Activated CD4-positive, alpha-beta T cell treated with anti-CD3 and anti-CD28 coated beads for 48 hours (primary cell): ENCODE data around the gene CFAP73.
"Not testable (repeated sequence)": the region's sequence is repeated elsewhere in the genome, so short reads cannot be mapped to it uniquely, and the experiment has no call there.

Experiments used
- DNase-seq: peaks from one replicate; pipeline ENCODE4 v3.0.0-alpha.2; 2020

CFAP73 gene

DNA sequence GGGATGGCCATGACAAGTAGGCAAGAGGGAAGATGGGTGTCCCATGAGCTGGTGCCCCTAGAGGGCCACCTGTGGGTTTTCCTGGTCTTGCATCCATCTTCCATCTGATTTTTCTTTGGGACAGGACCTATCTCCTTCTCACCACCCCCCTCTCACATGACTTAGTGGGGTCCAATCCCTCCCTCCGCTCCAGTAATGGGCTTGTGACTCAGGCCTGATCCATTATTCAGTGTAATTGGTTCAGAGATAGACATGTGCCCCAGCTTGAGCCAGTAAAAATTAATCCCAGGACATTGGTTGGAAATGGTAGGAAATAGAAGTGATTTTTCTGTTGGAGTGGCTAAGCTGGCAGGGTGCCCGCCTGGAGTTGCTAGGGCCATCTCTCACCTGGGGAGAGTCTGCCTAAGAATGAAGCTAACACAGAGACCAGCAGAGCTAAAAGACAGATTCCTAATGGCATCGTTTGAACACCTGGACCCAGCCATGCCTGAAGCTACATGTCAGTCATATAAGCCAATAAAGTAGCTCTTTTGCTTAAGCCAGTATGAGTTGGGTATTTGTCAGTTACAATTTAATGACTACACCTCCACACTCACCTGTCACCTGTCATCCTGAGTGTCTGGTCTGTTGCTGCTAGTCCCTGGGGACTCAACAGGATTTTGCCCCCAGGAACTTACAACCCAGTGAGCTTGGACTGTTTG is 28.7 kb upstream of the CFAP73 start:
- no peak for DNase-seq

DNA sequence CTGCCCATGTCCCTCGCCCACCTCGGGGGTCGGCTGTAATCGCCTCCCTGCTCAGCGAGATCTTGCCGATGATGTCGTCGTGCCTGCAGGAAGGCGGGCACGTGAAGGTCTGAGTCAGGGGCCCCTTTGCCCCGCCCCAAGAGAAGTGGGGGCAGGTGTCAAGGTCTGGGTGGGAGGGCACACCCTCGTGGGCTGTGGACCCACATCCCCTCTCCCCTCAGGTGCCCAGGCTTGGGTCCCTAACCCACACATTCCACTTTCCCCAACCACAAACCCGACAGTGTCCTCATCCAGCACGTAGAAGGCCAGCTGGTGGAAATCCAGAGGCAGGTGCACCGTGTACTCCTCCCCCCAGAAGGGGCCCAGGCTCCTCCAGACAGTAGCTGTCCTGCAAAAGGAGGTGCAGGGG is 21.7 kb upstream of the CFAP73 start:
- DNase-seq, result no peak

DNA sequence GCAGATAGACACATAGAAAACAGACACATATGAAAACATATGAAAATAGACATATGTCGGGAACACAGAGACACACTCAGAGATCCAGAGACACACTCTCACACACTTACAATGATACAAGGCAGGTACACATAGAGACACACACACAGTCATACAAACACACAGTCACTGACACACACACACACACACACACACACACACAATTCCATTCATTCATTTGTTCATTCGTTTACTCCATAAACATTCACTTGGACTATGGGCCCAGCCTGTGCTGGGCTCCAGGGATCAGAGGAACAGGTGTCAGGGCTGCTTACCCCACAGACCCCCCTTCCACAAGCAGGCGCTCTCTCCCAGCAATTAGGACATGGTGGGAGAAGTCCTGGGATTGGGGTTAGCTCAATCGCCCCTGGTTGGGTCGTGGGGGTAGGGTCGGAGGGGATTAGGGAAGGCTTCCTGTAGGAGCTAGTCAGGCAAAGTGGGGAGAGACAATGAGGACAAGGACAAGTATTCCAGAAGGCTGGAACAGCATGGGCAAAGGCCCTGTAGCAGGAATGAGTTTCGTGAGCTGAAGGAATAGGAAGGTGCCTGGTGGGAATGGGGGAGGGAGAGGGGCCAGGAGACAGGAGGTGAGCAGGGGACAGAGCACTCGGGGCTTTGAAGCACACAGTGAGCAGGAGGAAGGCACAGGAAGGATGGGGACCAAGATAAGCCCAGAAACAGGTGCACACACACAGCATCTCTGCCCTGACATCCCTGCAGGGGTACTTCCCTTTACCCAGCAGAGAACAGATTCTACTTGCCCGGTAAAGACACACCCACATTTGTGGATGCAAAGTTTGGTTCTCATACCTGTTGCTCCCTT is 20.5 kb upstream of the CFAP73 start:
- DNase-seq, result no peak

DNA sequence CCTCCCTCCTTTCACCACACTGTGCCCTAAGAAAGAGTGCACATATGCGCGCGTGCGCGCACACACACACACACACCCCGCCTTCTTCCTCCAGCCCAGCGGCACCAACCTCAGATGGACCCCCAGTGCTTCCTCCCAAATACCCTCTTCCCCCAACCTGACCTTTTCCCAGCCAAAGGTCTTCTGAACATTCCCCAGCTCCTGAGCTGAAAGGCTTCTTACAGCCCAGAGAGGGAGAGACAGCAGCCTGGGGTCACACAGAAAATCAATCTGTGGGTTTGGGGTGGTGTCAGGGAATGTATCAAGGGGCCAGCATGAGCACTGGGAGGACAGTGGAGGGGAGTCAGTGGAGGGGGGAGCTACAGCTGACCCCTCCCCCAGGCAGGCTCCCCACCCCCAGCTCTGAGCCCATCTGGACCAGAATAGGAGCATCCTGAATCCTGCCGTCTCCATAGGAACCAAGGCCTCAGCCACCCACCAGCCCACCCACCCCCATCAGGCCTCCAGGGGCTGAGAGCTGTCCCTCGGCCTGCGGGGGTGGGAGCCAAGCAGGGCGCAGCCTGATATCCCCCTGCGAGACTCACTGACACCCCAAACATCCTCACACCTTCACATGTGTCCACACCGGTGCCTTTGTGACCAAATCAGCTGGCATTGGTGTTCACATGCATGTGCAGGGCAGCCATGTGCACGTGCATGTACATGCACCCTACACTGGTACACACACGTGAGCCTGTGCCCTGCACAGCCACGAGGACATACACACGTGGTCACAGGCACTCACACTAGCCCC is 19.7 kb upstream of the CFAP73 start:
- DNase-seq, result no peak

DNA sequence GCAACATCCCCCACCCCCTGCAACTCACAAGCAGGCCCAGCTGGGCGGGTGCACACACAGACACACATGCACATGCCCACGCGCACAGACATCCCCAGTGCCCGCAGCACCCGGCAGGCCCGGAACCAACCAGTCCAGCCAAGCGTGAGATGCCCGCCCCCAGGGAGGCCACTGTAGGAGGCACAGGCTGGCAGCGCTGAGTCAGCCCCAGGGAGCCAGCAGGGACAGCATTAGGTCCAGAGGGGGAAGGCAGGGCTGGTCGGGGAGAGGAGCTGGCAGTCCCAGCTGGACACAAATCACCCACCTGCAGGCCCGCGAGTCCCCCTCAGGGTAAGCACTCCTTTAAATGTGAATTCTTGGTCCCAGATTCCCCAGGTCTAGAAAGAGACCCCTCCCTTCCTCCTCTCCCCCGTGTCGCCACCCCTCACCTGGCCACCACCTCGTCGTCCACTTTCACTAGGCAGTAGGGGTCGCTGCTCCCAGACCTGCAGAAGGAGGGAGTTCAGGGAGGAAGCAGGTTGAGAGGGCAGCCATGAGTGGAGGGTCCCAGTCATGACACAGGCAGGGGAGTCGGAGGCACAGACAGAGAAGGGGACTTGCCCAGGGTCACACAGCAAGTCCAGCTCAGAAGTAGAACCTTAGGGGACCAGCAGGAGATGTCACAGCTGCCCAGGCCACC is 18.9 kb upstream of the CFAP73 start:
- no peak for DNase-seq

DNA sequence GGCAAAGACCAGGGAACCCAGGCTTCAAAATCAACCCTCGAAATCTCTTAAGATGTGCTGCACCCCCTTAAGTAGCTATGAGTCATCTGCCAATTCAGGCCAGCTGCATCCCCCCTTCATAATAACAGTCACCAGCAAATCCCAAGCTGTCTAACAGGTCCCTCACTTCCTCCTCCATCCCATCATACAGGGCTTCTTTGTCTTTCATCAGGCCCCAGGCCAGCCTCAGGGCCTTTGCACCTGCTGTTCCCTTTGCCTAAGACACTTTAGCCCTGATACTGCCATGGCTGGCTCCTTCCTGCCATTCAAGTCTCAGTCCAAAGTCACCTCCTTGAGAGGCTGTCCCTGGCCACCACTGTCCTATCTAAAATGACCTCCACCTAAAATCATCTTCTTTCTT is 18.0 kb upstream of the CFAP73 start:
- DNase-seq, result no peak

DNA sequence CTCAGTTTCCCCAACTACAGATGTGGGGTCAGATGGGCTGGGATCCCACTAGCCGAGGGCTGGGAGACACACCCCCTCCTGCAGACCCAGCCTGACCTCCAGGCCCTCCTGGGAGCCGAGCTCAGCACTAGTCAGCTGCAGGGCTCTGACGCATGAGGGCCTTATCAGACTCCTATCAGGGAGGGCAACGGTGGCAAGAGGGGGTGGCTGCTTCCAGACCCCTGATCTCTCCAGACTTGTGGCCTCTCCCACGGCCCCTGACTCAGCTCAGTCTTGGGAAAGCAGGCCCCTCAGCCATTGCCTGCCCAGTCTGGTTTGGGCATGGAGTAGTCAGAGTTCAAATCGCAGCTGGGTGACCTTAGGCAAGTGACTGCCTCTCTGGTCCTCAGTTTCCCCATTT is 16.5 kb upstream of the CFAP73 start:
- no peak for DNase-seq

DNA sequence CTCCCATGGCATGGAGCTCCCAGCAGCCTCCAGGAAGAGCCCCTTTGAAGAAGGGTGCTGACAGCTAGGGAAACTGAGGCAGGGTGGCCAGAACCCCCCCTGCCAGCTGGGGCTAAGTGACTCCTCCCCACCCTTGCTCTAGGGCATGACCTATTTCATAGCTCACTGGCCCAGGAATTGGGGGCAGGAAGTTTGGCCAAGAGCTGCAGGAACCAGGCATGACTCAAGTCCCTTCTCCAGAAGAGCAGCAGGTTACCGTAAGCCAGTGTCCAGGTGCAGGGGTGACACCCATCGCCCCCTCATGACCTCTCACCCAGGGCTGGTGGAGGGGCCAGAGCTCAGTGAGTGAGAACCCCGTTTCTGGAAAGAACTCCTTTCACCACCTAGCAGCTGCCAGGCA is 15.9 kb upstream of the CFAP73 start:
- DNase-seq, result no peak

DNA sequence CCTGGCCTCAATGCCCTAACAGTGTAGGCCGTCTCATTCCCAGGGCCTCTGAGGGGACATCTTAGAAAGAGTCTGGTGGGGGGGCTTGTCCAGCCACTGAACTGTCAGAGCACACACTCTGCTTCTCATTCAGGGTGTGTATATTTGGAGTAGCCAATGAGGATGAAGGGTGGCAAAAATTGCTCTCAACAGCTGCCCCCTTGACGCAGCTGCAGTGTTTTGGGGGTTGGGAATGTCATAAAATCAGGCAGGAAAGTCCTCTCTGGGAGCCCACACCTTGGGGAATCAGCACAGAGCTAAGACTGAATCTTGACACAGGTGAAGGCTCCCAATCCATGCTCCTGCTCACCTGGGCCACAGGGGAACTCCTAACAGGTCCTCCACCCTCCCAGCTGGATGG is 15.5 kb upstream of the CFAP73 start:
- no peak for DNase-seq

DNA sequence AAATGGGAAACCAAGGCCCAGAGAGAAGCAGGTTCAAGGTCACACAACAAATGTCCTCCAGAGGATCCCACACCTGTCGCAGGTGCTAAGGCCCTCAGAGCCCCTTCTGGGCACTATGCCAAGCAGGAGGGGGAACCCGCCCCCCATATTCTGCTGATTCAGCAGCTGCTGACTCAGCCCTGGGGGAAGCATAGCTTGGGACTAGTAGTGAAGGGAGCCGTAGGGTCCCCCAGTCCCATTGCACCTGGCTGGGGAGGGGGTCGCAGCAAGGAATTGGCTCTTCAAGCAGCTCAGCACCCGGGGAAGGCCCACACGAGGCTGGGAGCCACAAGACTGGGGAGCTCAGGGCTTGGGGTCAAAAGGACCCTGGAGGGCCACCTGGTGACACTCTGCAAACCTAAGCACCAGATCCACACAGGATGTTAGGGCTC is 15.0 kb upstream of the CFAP73 start:
- no peak for DNase-seq

DNA sequence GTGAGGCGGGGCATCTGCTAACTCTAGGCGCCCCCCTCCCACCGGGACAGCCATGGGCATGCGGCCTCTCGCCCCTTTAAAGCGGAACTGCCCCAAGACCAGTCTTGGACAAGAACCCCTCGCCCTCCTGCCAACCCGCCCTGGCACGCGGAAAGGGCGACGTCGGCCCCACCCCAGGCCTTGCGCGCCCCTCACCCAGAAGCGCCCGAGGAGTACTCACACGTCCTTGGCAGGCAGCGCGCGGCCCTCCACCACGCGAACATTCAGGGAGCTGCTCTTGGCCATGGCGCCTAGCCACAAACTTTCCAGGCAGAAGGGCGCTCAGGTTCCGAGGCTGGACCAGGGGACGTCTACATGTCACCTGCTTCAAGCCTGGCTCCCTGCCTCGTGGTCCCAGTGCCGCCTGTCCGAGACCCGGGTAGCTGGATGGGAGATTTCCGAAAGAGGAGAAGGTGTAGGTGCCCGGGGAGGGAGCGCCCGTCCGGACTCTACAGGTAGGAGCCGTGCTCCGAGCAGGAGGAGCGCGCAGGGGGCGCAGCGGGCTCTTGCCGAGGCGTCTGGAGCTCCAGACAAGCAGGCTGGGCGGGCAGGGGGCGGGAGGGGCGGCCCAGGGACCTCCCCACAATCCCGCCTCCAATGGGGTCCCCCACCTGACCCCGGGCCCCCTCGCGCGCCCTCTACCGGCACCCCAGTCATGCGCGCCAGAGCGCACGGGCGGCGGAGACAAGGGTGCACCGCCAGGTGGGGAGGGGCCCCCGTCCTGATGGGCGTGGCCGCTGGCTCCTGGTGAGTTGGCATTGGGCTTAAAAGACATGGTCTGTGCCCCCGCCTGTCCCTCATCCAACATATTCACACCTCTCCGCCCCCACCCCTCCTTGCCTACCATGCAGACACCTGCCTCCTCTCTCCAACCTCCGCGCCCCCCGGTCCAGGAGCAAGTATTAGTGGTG is 14.1 kb upstream of the CFAP73 start, which contains the start of gene RASAL1:
TSS of gene RASAL1 (minus strand) at position 584 of the 950 bp plus-strand sequence. CDS start at position 285, 299 bp downstream.
- DNase-seq, result peak; percentile 93

DNA sequence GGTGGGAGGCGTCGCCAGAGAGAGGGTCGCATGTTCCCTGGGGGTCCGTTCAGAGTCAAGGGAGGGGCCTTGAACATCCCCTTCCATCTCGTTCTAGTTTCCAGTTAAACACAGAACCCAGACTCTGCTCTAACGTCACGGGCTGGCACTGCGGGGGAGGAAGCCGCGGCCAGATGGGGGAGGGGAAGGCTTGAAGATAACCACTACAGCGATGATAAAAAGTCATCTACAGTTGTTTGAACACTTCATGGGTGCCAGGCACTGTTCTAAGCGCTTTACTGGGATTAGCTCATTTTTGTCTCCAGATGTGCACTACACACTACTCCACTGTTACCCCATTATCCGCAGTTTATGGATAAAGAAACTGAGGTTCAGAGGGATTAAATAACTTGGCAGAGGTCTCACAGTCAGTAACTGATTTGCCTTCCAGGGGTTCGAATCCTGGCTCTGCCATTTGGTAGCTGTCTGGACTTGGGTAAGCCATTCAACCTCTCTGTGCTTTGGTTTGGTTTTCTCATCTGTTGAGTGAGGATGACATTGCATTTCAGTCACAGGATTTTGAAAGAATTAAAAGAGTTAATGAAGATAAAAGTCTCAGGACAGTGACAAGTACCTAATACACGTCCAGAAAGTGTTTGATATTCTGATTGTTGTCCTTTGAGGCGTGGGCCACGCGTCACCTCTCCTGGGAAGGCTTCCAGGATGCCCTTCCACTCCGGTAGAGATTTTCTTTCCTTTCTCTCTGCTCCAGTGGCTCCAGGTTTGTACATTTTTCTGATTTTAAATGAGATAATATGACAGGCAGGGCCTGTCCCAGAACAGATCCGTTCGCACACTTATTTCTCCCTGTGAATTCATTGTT is 13.2 kb upstream of the CFAP73 start:
- DNase-seq, result peak; percentile 85

DNA sequence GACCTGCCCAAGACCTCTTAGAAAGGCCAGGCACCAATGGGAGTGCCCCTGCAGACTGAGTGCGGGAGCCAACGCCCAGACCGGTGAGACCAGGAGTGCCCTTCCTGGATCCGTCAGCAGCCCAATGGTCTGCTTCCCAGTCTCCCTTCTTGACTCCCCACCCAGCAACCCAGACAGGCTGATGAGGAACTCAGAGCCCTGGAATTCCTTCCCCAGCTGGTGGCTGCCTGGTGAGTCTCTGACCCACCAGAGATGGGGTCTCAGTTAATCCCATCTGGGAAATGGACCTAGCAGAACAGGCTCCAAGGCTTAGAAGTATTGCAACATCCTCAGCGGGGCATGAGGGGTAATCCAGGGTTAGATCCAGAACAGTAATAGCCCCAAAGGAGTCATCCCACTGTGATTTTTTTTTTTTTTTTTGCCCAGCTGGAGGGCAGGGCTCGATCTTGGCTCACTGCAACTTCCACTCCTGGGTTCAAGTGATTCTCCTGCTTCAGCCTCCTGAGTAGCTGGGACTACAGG is 12.5 kb upstream of the CFAP73 start:
- DNase-seq, result no peak

DNA sequence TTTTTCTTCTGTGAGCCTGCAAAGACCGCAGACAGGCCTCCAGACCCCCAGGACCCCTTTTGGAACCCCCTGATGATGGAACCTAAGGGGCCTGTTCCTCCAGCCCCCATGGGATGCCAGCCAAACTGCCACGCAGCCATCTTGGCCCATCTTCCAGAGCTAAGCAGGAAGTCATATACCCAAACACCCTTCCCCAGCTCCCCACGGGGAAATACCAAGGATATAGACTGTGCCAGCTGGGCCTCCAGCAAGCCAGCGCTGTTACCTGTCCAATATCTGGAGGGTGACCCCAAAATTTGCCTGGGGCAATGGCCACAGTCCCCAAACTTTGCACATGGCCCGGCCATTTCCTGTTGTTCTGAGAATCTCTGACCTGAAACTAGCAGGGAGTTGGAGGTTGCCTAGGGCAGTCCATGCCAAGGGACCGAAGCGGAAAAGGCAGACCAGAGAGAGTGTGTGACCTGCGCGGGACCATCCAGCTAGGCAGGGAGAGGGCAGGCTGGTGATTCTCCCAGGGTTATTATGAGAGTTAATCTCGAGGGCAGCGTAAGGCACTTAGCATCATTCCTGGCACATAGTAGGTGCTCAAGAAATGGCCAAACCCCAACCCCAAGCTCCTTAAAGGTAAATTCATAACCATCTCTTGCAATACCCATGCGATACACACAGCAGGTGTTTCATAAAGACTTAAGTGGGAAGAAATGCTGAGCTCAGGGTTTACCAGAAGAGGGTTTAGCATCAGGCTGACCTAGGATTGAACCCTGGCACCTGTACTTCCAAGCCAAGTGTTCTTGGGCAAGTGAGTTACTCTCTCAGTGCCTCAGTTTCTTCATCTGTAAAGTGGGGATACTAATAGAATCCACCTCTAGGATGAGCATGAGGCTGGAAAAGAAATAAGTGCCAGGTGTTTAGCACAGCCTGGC is 11.4 kb upstream of the CFAP73 start:
- no peak for DNase-seq

DNA sequence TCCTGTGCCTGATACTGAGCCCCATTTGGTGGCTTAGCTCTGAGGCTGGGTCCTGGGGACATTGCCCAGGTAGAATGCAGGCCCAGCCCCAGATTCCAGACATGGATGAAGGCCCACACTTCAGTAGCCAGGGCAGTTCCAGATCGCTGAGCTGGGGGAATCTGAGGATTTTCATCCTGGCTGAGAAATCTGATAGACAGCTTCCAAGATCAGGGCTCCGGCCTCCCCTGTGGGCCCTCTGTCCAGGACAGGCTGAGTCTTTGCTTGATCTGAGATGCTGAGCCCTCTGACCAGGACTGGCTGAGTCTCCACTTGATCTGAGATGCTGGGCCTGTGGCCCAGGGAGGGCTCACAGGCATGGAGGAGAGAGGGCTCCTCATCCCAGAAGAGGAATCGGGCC is 10.7 kb upstream of the CFAP73 start:
- no peak for DNase-seq

DNA sequence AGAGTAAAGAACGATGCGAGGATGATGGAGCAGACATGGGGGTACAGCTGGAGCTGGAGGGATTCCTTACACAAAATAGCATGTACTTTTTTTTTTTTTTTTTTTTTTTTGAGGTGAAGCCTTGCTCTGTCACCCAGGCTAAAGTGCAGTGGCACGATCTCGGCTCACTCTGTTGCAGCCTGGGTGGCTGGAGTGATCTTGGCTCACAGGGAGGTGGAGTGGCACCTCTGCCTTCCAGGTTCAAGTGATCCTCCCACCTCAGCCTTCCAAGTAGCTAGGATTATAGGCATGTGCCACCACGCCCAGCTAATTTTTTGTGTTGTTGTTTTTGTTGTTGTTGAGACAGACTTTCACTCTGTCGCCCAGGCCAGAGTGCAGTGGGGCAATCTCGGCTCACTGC is 8.8 kb upstream of the CFAP73 start:
- no peak for DNase-seq

DNA sequence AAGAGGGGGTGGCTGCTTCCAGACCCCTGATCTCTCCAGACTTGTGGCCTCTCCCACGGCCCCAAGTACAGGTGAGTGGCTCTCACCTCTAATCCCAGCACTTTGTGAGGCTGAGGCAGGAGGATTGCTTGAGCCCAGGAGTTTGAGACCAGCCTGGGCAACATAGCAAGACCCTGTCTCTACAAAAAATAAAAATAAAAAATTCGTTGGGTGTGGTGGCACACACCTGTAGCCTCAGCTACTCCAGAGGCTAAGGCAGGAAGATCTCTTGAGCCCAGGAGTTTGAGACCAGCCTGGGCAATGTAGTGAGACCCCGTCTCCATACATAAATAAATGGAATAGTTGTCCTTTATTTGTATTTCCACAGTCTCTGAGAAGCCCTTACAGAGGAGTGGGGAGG is 7.8 kb upstream of the CFAP73 start:
- not testable (repeated sequence) for DNase-seq

DNA sequence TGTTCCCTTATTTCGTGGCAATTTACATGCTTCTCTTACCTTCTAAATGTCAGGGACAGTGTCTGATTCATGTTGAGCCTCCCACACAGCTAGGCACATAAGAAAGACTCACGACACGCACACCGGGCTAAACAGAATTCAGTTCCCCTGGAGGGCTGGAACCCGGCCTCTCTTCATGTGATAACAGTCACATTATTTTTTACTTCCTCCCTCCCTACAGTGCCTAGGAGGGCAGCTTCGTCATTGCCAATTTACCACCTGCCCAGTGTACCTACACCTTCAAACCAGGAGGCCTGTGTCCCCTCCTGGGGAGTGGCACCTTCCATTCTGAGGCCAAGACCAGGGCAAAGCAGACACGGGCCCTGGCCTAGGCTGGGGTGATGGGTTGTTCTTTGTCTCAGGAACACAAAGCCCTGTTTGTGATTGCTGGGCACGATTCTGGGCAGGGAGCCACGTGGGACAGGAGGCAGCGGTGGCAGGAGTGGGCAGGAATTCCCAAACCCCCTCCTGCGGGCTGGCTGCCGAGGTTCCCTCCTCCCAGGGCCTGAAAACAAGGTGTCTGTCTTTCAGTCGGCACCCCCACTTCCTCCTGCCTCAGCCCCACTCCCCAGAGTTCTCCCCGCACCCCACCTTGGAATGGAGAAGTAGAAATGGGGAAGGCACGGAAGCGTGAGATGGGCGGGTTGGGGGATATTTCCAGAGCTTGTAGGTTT is 7.2 kb upstream of the CFAP73 start:
- DNase-seq, result peak; percentile 54
